ENCODE measurements around the gene KLHL29. TPM values are rescaled to one million over a fixed set of nuclear protein-coding genes. Genes with fewer than 3 reads are reported as not detected.

Gene KLHL29
- polyA plus RNA-seq, 2 donors: 2.1 to 3.8 TPM

- WGBS, 2 donors: 90 to 98% methylated on average over 4 of the region's 4 CpGs
- Histone ChIP-seq H3K27ac (ENCODE audit: low read depth in 2 of 2, low read length in 1 of 2) (no peak overlapping the region), H3K4me3 (ENCODE audit: low read depth in 1 of 2, low read length in 2 of 2) (no peak overlapping the region), H3K4me1 (ENCODE audit: control insufficient read depth in 2 of 2, insufficient read depth in 2 of 2, low read length in 1 of 2) (peaks cover 0 to 9% of the 10 kb centered on the region in 2 donors), H3K9me3 (ENCODE audit: control insufficient read depth in 2 of 2, insufficient read depth in 1 of 2, low read depth in 1 of 2, low read length in 1 of 2) (no peaks in the 10 kb centered on the region), H3K27me3 (ENCODE audit: control insufficient read depth in 1 of 2, insufficient read depth in 2 of 2, low read length in 2 of 2) (no peaks in the 10 kb centered on the region), H3K36me3 (ENCODE audit: control insufficient read depth in 2 of 2, insufficient read depth in 2 of 2, low read length in 1 of 2) (no peaks in the 10 kb centered on the region)
Observed at GRCh38 chr2:23414871-23415270, 29.9 kb downstream of the KLHL29 start.

- Histone ChIP-seq H3K9me3 (ENCODE audit: control insufficient read depth in 2 of 2, insufficient read depth in 1 of 2, low read depth in 1 of 2, low read length in 1 of 2) (no peaks in the 10 kb centered on the region), H3K27ac (ENCODE audit: low read depth in 2 of 2, low read length in 1 of 2) (no peak overlapping the region), H3K4me3 (ENCODE audit: low read depth in 1 of 2, low read length in 2 of 2) (no peak overlapping the region), H3K4me1 (ENCODE audit: control insufficient read depth in 2 of 2, insufficient read depth in 2 of 2, low read length in 1 of 2) (peaks cover 0 to 6% of the 10 kb centered on the region in 2 donors), H3K36me3 (ENCODE audit: control insufficient read depth in 2 of 2, insufficient read depth in 2 of 2, low read length in 1 of 2) (no peaks in the 10 kb centered on the region), H3K27me3 (ENCODE audit: control insufficient read depth in 1 of 2, insufficient read depth in 2 of 2, low read length in 2 of 2) (no peaks in the 10 kb centered on the region)
- 88 to 89% methylated on average over 12 of the region's 12 CpGs for WGBS, 2 donors
Observed at GRCh38 chr2:23417310-23417709, 32.3 kb downstream of the KLHL29 start.

- no peak overlapping the region for H3K4me3 ChIP-seq (ENCODE audit: low read depth in 1 of 2, low read length in 2 of 2)
- no peak overlapping the region for H3K27ac ChIP-seq (ENCODE audit: low read depth in 2 of 2, low read length in 1 of 2)
- no peaks in the 10 kb centered on the region for H3K9me3 ChIP-seq (ENCODE audit: control insufficient read depth in 2 of 2, insufficient read depth in 1 of 2, low read depth in 1 of 2, low read length in 1 of 2)
- no peaks in the 10 kb centered on the region for H3K27me3 ChIP-seq (ENCODE audit: control insufficient read depth in 1 of 2, insufficient read depth in 2 of 2, low read length in 2 of 2)
- WGBS, 2 donors: 88 to 91% methylated on average over 5 of the region's 5 CpGs
- H3K4me1 ChIP-seq (ENCODE audit: control insufficient read depth in 2 of 2, insufficient read depth in 2 of 2, low read length in 1 of 2): peaks cover 0 to 6% of the 10 kb centered on the region in 2 donors
- no peaks in the 10 kb centered on the region for H3K36me3 ChIP-seq (ENCODE audit: control insufficient read depth in 2 of 2, insufficient read depth in 2 of 2, low read length in 1 of 2)
Observed at GRCh38 chr2:23418056-23418455, 33.1 kb downstream of the KLHL29 start.

GRCh38 chr2:23418461-23418911 is 33.5 kb downstream of the KLHL29 start:
- 47 to 52% methylated on average over 6 of the region's 6 CpGs for WGBS, 2 donors
- Histone ChIP-seq H3K27me3 (ENCODE audit: control insufficient read depth in 1 of 2, insufficient read depth in 2 of 2, low read length in 2 of 2) (no peaks in the 10 kb centered on the region), H3K36me3 (ENCODE audit: control insufficient read depth in 2 of 2, insufficient read depth in 2 of 2, low read length in 1 of 2) (no peaks in the 10 kb centered on the region), H3K27ac (ENCODE audit: low read depth in 2 of 2, low read length in 1 of 2) (peak overlapping the region; percentile 13 to 50), H3K9me3 (ENCODE audit: control insufficient read depth in 2 of 2, insufficient read depth in 1 of 2, low read depth in 1 of 2, low read length in 1 of 2) (no peaks in the 10 kb centered on the region), H3K4me1 (ENCODE audit: control insufficient read depth in 2 of 2, insufficient read depth in 2 of 2, low read length in 1 of 2) (peaks cover 0 to 6% of the 10 kb centered on the region in 2 donors), H3K4me3 (ENCODE audit: low read depth in 1 of 2, low read length in 2 of 2) (no peak overlapping the region)

- Histone ChIP-seq H3K9me3 (ENCODE audit: control insufficient read depth in 2 of 2, insufficient read depth in 1 of 2, low read depth in 1 of 2, low read length in 1 of 2) (no peaks in the 10 kb centered on the region), H3K4me3 (ENCODE audit: low read depth in 1 of 2, low read length in 2 of 2) (no peak overlapping the region), H3K36me3 (ENCODE audit: control insufficient read depth in 2 of 2, insufficient read depth in 2 of 2, low read length in 1 of 2) (no peaks in the 10 kb centered on the region), H3K4me1 (ENCODE audit: control insufficient read depth in 2 of 2, insufficient read depth in 2 of 2, low read length in 1 of 2) (peaks cover 0 to 6% of the 10 kb centered on the region in 2 donors), H3K27me3 (ENCODE audit: control insufficient read depth in 1 of 2, insufficient read depth in 2 of 2, low read length in 2 of 2) (no peaks in the 10 kb centered on the region), H3K27ac (ENCODE audit: low read depth in 2 of 2, low read length in 1 of 2) (peak overlapping the region; percentile 36 to 55)
- 82 to 85% methylated on average over 25 of the region's 25 CpGs for WGBS, 2 donors
Observed at GRCh38 chr2:23419171-23420090, 34.5 kb downstream of the KLHL29 start.

- Histone ChIP-seq H3K27me3 (ENCODE audit: control insufficient read depth in 1 of 2, insufficient read depth in 2 of 2, low read length in 2 of 2) (no peaks in the 10 kb centered on the region), H3K9me3 (ENCODE audit: control insufficient read depth in 2 of 2, insufficient read depth in 1 of 2, low read depth in 1 of 2, low read length in 1 of 2) (no peaks in the 10 kb centered on the region), H3K36me3 (ENCODE audit: control insufficient read depth in 2 of 2, insufficient read depth in 2 of 2, low read length in 1 of 2) (no peaks in the 10 kb centered on the region), H3K27ac (ENCODE audit: low read depth in 2 of 2, low read length in 1 of 2) (no peak overlapping the region), H3K4me1 (ENCODE audit: control insufficient read depth in 2 of 2, insufficient read depth in 2 of 2, low read length in 1 of 2) (peaks cover 1 to 7% of the 10 kb centered on the region in 2 donors), H3K4me3 (ENCODE audit: low read depth in 1 of 2, low read length in 2 of 2) (no peak overlapping the region)
- 90 to 92% methylated on average over 26 of the region's 26 CpGs for WGBS, 2 donors
Observed at GRCh38 chr2:23420091-23420839, 35.3 kb downstream of the KLHL29 start.

GRCh38 chr2:23420840-23421476 is 36.0 kb downstream of the KLHL29 start:
- no peaks in the 10 kb centered on the region for H3K27me3 ChIP-seq (ENCODE audit: control insufficient read depth in 1 of 2, insufficient read depth in 2 of 2, low read length in 2 of 2)
- H3K27ac ChIP-seq (ENCODE audit: low read depth in 2 of 2, low read length in 1 of 2): no peak overlapping the region
- H3K4me1 ChIP-seq (ENCODE audit: control insufficient read depth in 2 of 2, insufficient read depth in 2 of 2, low read length in 1 of 2): peaks cover 4 to 14% of the 10 kb centered on the region in 2 donors
- no peaks in the 10 kb centered on the region for H3K36me3 ChIP-seq (ENCODE audit: control insufficient read depth in 2 of 2, insufficient read depth in 2 of 2, low read length in 1 of 2)
- 80 to 85% methylated on average over 9 of the region's 9 CpGs for WGBS, 2 donors
- H3K9me3 ChIP-seq (ENCODE audit: control insufficient read depth in 2 of 2, insufficient read depth in 1 of 2, low read depth in 1 of 2, low read length in 1 of 2): no peaks in the 10 kb centered on the region
- no peak overlapping the region for H3K4me3 ChIP-seq (ENCODE audit: low read depth in 1 of 2, low read length in 2 of 2)

GRCh38 chr2:23422089-23423061 is 37.4 kb downstream of the KLHL29 start:
- Histone ChIP-seq H3K27me3 (ENCODE audit: control insufficient read depth in 1 of 2, insufficient read depth in 2 of 2, low read length in 2 of 2) (no peaks in the 10 kb centered on the region), H3K9me3 (ENCODE audit: control insufficient read depth in 2 of 2, insufficient read depth in 1 of 2, low read depth in 1 of 2, low read length in 1 of 2) (no peaks in the 10 kb centered on the region), H3K4me1 (ENCODE audit: control insufficient read depth in 2 of 2, insufficient read depth in 2 of 2, low read length in 1 of 2) (peaks cover 4 to 16% of the 10 kb centered on the region in 2 donors), H3K36me3 (ENCODE audit: control insufficient read depth in 2 of 2, insufficient read depth in 2 of 2, low read length in 1 of 2) (no peaks in the 10 kb centered on the region), H3K27ac (ENCODE audit: low read depth in 2 of 2, low read length in 1 of 2) (no peak overlapping the region), H3K4me3 (ENCODE audit: low read depth in 1 of 2, low read length in 2 of 2) (no peak overlapping the region)
- WGBS, 2 donors: 83 to 84% methylated on average over 11 of the region's 11 CpGs
